ENCODE data around the gene C5orf15.

DNA sequence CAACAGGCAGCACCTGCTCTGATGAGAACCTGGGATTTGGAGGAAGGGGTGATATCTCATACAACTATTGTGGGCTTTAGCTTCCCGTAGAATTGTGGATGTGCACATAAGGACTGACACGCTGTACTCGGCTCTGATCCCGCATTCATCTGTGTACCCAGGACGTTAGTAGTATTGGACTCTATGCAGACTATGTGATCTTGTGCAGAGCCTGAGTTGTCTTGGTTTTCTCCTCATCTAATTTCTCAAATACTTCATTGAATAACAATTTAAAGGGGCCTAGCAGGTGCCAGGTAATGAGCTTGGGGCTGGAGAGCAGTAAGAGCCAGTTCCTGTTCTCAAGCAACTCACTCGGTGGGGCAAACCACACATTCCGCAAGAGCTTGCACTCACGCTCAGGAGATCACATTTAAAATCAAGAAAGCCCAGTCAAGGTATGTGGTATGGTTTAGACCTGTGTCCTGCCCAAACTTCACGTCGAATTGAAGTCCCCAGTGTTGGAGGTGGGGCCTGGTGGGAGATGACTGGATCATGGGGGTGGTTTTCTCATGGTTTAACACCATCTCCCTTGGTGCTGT, 14.8 kb downstream of the C5orf15 start:
- TF ChIP-seq, protein P1, sequence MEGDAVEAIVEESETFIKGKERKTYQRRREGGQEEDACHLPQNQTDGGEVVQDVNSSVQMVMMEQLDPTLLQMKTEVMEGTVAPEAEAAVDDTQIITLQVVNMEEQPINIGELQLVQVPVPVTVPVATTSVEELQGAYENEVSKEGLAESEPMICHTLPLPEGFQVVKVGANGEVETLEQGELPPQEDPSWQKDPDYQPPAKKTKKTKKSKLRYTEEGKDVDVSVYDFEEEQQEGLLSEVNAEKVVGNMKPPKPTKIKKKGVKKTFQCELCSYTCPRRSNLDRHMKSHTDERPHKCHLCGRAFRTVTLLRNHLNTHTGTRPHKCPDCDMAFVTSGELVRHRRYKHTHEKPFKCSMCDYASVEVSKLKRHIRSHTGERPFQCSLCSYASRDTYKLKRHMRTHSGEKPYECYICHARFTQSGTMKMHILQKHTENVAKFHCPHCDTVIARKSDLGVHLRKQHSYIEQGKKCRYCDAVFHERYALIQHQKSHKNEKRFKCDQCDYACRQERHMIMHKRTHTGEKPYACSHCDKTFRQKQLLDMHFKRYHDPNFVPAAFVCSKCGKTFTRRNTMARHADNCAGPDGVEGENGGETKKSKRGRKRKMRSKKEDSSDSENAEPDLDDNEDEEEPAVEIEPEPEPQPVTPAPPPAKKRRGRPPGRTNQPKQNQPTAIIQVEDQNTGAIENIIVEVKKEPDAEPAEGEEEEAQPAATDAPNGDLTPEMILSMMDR (IDR thresholded peaks at IDR 0.05; ENCODE audit: insufficient read depth, low read length) = no peak
- no peak for TF ChIP-seq POLR2AphosphoS5 (IDR thresholded peaks at IDR 0.05; ENCODE audit: low read depth)

Measured in HL-60 (cell line).